NCI-H774 (cell line): Measurements from ENCODE around the gene GART.
"Not testable (repeated sequence)": the region's sequence is repeated elsewhere in the genome, so short reads cannot be mapped to it uniquely, and the experiment has no call there.

ENCODE experiments used
- DNase-seq: peaks from one replicate; lab custom pipeline; 2025; lab: John Stamatoyannopoulos, UW

The GART gene

DNA sequence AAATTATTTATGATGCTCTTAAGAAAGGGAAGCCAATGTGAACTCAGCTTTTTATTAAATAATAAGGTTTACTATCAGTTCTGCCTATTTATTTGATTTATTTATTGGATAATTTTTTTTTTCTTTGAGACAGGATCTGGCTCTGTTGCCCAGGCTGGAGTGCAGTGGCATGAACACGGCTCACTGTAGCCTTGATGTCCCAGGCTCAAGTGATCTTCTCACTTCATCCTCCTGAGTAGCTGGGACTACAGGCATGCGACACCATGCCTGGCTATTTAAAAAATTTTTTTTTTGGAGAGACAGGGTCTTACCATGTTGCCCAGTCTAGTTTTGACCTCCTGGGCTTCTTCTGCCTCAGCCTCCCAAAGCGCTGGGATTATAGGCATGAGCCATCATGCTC, 29.4 kb downstream of the GART start:
- no peak for DNase-seq

DNA sequence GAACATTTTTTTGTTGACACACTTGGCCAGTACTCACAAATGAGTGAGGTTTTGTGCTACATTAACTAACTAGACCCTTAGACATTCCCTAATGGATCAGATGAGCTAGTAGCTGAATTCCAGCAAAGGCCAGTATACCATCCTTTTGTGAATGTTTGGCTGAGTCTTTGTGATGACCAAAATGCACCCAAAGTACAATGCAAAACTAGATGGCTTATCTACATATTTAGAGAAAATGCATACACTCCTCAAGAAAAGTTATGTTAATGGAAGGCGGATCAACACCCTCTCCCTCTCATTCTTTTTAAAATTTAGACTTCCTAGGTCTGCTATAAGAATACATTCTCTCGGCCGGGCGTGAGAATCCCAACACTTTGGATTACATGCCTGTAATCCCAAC, 30.3 kb downstream of the GART start:
- DNase-seq, result no peak

DNA sequence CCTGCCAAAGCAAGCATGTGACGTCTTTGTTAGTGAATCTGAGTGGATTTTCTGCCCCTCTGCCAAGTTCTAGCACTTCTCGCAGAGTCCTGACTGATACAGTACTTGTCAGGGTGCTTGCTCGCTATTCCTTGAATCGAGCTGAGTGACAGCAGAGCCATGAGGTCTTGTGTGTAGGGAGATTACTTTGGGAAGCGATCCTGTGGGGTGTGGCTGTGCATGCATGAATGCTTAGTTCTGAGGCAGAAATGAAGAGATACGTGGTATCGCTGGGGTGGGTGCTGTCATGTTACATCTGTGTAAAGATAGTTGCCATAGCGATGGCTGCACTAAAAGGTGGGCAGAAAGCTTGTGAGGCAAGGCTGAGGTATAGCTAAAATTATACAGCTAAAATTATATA, 31.1 kb downstream of the GART start:
- no peak for DNase-seq

DNA sequence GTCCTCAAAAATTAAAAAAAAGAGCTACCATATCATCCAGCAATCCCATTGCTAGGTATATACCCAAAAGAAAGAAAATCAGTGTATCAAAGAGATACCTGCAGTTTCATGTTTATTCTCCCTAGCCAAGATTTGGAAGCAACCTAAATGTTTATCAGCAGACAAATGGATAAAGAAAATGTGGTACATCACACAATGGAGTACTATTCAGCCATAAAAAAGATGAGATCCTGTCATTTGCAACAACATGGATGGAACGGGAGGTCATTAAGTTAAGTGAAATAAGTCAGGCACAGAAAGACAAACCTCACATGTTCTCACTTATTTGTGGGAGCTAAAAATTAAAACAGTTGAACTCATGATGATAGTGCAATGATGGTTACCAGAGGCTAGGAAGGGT, 34.9 kb downstream of the GART start:
- DNase-seq, result not testable (repeated sequence)

DNA sequence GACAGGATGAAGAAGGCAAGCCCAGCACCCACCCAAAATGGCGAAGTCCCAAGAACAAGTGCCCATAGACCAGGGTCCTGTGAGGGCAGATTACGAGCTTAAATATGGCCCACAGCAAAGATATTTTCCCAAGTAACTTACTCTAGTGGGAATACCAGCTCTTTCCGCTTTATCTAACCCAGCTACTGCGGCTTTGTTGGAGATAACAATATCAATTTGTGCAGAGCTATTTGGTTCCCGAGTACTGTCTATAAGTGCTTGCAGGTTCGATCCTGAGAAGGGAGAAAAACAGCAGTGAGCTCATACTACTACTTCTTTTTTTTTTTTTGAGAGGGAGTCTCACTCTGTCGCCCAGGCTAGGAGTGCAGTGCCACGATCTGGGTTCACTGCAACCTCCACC, 36.1 kb downstream of the GART start:
- DNase-seq, result no peak

DNA sequence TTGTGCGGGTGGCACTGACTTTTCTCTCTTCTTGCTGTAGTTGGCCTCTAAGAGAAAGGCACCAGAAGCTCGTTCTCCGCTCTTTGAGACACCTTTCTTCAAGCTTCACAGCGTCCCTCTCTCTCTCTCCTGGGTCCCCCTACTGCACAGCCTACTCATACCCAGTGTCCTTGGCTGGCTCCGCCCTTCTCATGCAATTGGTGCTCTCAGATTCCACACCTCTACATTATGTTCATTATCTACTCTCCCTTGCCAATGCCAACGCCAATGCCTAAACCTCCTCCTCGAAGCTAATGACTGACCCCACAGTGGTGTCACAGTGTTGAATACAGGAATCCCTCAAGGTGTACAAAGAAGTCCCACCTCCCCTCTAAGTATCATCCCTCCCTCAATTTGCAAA, 45.6 kb downstream of the GART start:
- DNase-seq, result no peak

- no peak for DNase-seq
Measured at GRCh38 chr21:33495743-33496142, 46.2 kb downstream of the GART start.

DNA sequence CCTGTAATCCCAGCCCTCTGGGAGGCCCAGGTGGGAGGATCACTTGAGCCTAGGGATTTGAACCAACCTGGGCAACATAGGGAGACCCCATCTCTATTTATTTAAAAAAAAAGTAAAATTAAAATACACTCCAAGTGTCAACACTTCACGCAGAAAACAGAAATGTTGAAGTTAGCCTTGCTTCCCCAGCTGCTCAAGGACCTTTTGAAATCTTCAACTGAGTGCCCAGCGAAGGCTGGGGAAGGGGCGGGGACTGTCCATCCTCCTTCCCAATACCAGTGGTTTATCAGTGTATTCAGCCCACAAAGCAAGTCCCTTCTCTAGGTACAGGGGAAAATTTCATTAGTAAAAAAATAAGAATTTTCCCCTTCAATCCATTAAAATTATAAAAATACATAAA, 48.2 kb downstream of the GART start:
- DNase-seq, result no peak

DNA sequence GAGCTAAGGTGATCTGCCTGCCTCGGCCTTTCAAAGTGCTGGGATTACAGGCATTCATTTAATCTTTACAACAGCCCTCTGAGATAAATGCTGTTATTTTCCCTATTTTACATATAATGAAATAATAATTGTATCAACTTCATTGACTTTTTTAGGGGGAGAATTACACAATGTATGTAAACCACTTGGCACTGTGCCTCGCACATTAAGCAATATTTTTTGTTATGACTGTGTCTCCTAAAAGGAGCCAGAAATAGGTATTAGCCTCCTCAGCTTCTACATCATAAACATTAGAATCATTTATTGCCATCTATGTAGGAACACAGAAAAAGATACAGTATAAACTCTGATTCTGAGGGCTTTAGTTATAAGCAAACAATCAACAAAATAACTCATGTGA, 49.3 kb downstream of the GART start:
- DNase-seq, result no peak

DNA sequence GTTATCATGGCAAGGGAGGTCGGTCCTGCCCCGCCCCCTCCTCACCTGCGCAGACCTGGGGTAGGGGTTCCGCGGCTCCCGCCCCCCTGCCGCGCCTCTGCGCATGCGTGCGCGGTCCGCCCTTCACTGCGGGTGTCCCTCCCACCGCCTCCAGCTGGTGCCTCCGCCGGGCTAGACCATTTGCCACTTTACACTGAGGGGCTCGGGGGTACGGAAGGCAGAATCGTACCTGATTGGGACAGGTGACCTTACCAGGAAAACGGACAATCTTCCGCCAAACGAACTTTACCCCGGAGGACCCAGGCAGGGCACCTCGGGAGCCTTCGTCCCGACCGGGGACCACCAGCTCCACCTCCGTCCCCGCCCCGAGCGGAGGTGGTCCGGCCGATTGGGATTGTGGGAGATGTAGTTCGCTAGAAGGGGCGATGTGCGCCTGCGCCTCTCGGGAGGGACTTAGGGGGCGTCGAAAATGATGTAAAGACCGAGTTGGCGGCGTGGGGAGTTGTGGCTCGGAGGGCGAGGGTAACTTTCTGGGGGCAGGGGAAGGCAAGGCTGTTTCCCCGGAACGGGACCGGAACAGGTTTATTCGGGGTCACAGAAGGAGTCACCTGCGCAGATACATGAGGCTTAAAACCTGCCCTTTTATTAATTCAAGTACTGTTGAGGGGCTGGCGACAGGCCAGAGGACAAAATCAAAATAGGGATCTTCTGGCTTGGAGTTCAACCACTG, 50.4 kb downstream of the GART start, which contains the start of gene DNAJC28:
Gene DNAJC28 (minus strand): TSS at position 344 of the 730 bp plus-strand sequence. CDS start 2,323 bp downstream, outside the sequence.
- peak; percentile 90 for DNase-seq

GRCh38 chr21:33490991-33491372, 50.9 kb downstream of the GART start:
- DNase-seq, result no peak

- DNase-seq, result no peak
Measured at GRCh38 chr21:33488936-33489335, 53.0 kb downstream of the GART start.

GRCh38 chr21:33487996-33488395, 53.9 kb downstream of the GART start:
- no peak for DNase-seq

- DNase-seq, result no peak
Measured at GRCh38 chr21:33481314-33481943, 60.5 kb downstream of the GART start.

GRCh38 chr21:33480481-33481103, 61.3 kb downstream of the GART start:
- no peak for DNase-seq

DNA sequence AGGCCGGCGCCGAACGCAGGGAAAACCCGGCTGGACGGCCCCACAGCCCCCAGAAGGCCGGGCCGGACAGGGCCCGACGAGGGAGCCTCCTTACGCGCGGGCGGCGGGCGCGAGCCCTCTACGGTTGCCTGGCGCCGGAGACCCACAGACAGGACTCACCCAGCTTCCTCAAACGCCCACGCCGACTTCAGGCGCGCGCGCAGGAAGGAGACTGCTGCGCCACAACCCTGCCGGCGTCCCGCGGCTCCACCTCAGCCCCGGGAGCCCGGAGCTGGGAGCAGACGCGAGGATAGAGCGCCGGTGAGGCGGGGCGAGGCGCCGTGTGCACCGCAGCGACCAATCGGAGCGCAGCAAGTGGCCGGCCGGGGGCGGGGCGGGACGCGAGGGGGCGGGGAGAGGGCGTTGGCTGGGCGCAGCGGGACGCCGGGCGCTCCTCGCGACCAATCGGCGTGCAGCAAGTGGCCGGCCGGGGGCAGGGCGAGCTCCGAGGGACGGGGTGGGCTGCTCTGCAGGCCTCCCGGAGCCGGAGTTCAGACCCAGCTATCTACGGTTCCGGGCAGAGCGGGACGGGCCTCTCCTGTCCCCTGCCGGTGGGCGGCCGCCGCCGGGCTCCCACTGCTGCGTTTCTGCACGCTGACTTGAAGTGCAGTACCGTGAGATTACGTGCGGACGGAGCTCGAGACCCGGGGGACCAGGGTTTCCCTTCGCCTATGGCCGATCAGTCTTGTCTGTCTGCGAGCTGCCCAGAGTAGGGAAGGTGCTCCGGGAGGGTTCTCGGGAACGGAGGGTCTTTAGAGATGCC, 62.0 kb downstream of the GART start, which contains the start of gene TMEM50B:
Gene TMEM50B (minus strand): TSS at position 296 of the 802 bp plus-strand sequence. CDS start 11,089 bp downstream, outside the sequence.
- DNase-seq, result peak; percentile 93

DNA sequence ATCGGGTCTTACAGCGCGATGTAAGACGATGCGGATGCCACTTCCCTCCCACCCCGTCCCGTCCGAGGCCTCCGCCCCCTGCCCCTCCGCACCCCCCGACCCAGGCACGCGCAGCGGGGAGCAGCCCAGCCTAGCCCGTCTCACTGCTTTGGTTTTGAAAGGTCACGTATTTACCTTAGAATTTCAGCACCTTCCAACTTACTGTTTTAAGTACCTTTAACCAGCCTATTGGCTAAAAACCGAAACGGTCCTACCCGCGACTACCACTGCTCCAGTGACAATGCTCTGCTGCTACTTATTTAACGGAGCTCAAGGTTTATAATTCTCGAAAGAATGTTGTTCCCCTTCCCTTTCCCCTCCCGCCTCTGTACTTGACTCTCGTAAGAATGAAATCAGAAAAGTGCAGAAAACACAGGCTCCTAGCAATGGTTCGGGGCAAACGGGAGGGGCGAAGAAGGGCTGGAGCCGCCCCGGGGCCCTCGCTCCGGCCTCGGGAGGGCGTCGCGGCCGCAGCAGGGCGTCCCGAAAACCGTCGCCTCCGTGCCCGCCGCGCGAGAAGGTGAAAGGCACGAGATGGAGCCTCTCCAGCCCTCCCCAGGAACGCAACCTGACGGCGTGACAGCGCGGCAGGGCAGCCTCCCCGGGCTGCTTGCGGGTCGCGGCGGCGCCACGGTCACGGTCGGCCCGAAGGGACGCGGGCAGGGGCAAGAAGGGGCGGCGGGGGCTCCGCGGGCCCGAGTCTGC, 62.8 kb downstream of the GART start:
- no peak for DNase-seq

- no peak for DNase-seq
Measured at GRCh38 chr21:33478182-33478581, 63.7 kb downstream of the GART start.

DNA sequence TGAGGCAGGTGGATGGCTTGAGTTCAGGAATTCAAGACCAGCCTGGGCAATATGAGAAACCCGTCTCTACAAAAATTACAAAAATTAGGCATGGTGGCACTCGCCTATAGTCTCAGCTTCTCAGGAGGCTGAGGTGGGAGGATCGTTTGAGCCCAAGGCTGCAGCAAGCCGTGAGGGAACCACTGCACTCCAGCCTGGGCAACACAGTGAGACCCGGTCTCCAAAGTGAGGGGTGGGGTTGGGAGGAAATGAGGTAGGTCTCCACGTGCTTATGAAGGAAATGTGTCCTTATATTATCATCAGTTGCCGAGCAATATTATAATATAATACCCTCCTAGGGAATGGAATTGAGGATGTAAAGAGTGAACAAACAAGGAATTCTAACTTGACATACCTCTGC, 64.9 kb downstream of the GART start:
- DNase-seq, result no peak

- no peak for DNase-seq
Measured at GRCh38 chr21:33473344-33473743, 68.6 kb downstream of the GART start.

- no peak for DNase-seq
Measured at GRCh38 chr21:33470701-33471100, 71.2 kb downstream of the GART start.

DNA sequence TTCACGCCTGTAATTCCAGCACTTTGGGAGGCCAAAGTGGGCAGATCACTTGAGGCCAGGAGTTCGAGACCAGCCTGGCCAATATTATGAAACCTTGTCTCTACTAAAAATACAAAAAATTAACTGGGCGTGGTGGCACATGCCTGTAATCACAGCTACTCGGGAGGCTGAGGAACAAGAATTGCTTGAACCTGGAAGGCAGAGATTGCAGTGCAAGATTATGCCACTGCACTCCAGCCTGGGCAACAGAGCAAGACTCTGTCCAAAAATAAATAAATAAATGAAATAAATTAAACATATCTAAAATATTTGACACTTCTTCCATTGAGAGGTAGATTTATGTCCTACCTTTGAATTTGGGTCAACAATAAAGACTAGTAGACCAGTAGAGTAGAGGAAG, 72.7 kb downstream of the GART start:
- not testable (repeated sequence) for DNase-seq
